Caco-2 (cell line): ENCODE data around the gene CPB2. TPM values are rescaled to one million over a fixed set of nuclear protein-coding genes. Genes with fewer than 3 reads are reported as not detected.

Source experiments
- BruUV-seq: library from RNA; stranded (reverse); fragments of 400-500 nt; replicated peaks from 2 replicates; lab custom pipeline; 2021; lab: Mats Ljungman, UMichigan
- CTCF ChIA-PET: fragments of 300-600 bp; sonication (Branson Sonifier 250); formaldehyde crosslinking; loops from one replicate; lab custom pipeline; 2022; ENCODE audit warnings: antibody characterized with exemption; lab: Charles Lee
- POLR2A ChIA-PET: fragments of 300-600 bp; sonication (Branson Sonifier 250); formaldehyde crosslinking; loops from one replicate; lab custom pipeline; 2022; ENCODE audit warnings: antibody characterized with exemption; lab: Charles Lee
- DNase-seq, 2 experiments: peaks; one replicate each; pipeline versions ENCODE4 v3.0.0 to v3.0.0-alpha.2; 2020 to 2022
- H3K27me3 ChIP-seq: replicated peaks from 2 replicates; pipeline ENCODE4 v1.6.0; 2011; ENCODE audit warnings: low read length; ENCODE audit not compliant: control insufficient read depth, insufficient read depth
- H3K36me3 ChIP-seq: 2 replicates; pipeline ENCODE4 v1.5.1; 2011; ENCODE audit warnings: low read length; ENCODE audit not compliant: control insufficient read depth, insufficient read depth
- H3K4me1 ChIP-seq: fragments of 250-450 bp; sonication (Bioruptor Pico); 2 replicates; pipeline ENCODE4 v1.5.1; 2020; ENCODE audit warnings: mild to moderate bottlenecking
- H3K4me3 ChIP-seq: 2 replicates; pipeline ENCODE4 v1.5.1; 2011; ENCODE audit warnings: low read depth, mild to moderate bottlenecking, control low read depth, low read length
- H3K9me3 ChIP-seq: fragments of 250-450 bp; sonication (Bioruptor Pico); 2 replicates; pipeline ENCODE4 v1.5.1; 2020; ENCODE audit warnings: mild to moderate bottlenecking, moderate library complexity
- H3K27ac Mint-ChIP-seq: one replicate; pipeline ENCODE4 v1.8.0; 2022; ENCODE audit warnings: mixed read lengths; ENCODE audit not compliant: unreplicated experiment
- H3K27me3 Mint-ChIP-seq: one replicate; pipeline ENCODE4 v1.8.0; 2022; ENCODE audit warnings: mixed read lengths; ENCODE audit not compliant: insufficient read depth, unreplicated experiment
- H3K36me3 Mint-ChIP-seq: one replicate; pipeline ENCODE4 v1.8.0; 2022; ENCODE audit warnings: mild to moderate bottlenecking, mixed read lengths; ENCODE audit not compliant: insufficient read depth, unreplicated experiment
- H3K4me1 Mint-ChIP-seq: one replicate; pipeline ENCODE4 v1.8.0; 2022; ENCODE audit warnings: low read depth, mixed read lengths; ENCODE audit not compliant: unreplicated experiment
- H3K4me3 Mint-ChIP-seq: one replicate; pipeline ENCODE4 v1.8.0; 2022; ENCODE audit warnings: mild to moderate bottlenecking, moderate library complexity, mixed read lengths; ENCODE audit not compliant: unreplicated experiment
- H3K9me3 Mint-ChIP-seq: one replicate; pipeline ENCODE4 v1.8.0; 2022; ENCODE audit warnings: mixed read lengths; ENCODE audit not compliant: unreplicated experiment
- CTCF ChIP-seq, 2 experiments: fragments of 200-600 bp in 1 of 2; IDR thresholded peaks; 1 replicate in 1 of 2; 2 replicates in 1 of 2; pipeline versions ENCODE4 v1.5.1 to v1.8.0; 2011 to 2022; ENCODE audit warnings: antibody characterized with exemption in 1 of 2, control low read depth in 1 of 2, inconsistent platforms in 1 of 2, low read depth in 1 of 2, low read length in 1 of 2, mild to moderate bottlenecking in 1 of 2, moderate library complexity in 1 of 2; ENCODE audit not compliant: insufficient read depth in 1 of 2, severe bottlenecking in 1 of 2, unreplicated experiment in 1 of 2
- intact Hi-C: fragments of 100-400 bp; cut with micrococcal nuclease; formaldehyde crosslinking; loops from one replicate; pipeline ENCODE4 v1.10.0; 2022; ENCODE audit not compliant: unreplicated experiment
- total RNA-seq: library from RNA; stranded (reverse); gene quantifications from 2 replicates; pipeline ENCODE4 v1.2.3, GENCODE V29; 2022

The CPB2 gene
- total RNA-seq, 1 experiment from 2014 or later = 0.18 TPM

- POLR2A ChIA-PET = no interaction called here
- Mint-ChIP-seq H3K4me1 (no peaks in the 10 kb centered on the region), H3K9me3 (no peaks in the 10 kb centered on the region), H3K27me3 (peaks cover 20% of the 10 kb centered on the region), H3K27ac (no peak overlapping the region), H3K36me3 (no peaks in the 10 kb centered on the region), H3K4me3 (no peak overlapping the region)
- Histone ChIP-seq H3K9me3 (no peaks in the 10 kb centered on the region), H3K4me1 (no peaks in the 10 kb centered on the region), H3K4me3 (no peak overlapping the region), H3K36me3 (no peaks in the 10 kb centered on the region), H3K27me3 (no peaks in the 10 kb centered on the region)
- CTCF ChIA-PET = no interaction called here
- intact Hi-C loops = no loop called here
- no peak for DNase-seq
- no peak for TF ChIP-seq CTCF (IDR thresholded peaks at IDR 0.05; ENCODE audit: insufficient read depth in 1 of 2, low read depth in 1 of 2, low read length in 1 of 2, severe bottlenecking in 1 of 2, unreplicated experiment in 1 of 2)
- BruUV-seq = no TSS peak
Measured at GRCh38 chr13:46113596-46113995, 8.8 kb upstream of the CPB2 start.

GRCh38 chr13:46111151-46111550, 6.3 kb upstream of the CPB2 start:
- Histone ChIP-seq H3K4me1 (no peaks in the 10 kb centered on the region), H3K27me3 (no peaks in the 10 kb centered on the region), H3K4me3 (no peak overlapping the region), H3K36me3 (no peaks in the 10 kb centered on the region), H3K9me3 (no peaks in the 10 kb centered on the region)
- no peak for TF ChIP-seq CTCF (IDR thresholded peaks at IDR 0.05; ENCODE audit: insufficient read depth in 1 of 2, low read depth in 1 of 2, low read length in 1 of 2, severe bottlenecking in 1 of 2, unreplicated experiment in 1 of 2)
- intact Hi-C loops = no loop called here
- DNase-seq = no peak
- Mint-ChIP-seq H3K27ac (no peak overlapping the region), H3K9me3 (no peaks in the 10 kb centered on the region), H3K27me3 (peaks cover 17% of the 10 kb centered on the region), H3K4me3 (no peak overlapping the region), H3K4me1 (no peaks in the 10 kb centered on the region), H3K36me3 (no peaks in the 10 kb centered on the region)
- ChIA-PET POLR2A (no interaction called here), CTCF (no interaction called here)
- BruUV-seq = no TSS peak

GRCh38 chr13:46109451-46109850, 4.6 kb upstream of the CPB2 start:
- H3K27me3 Mint-ChIP-seq = peaks cover 16% of the 10 kb centered on the region
- no TSS peak for BruUV-seq

More at GRCh38 chr13:46109451-46109850, 4.6 kb upstream of the CPB2 start:
- Histone ChIP-seq H3K4me1 (peaks cover 8% of the 10 kb centered on the region; the same call in 1 of the 2 replicates), H3K27me3 (no peaks in the 10 kb centered on the region), H3K9me3 (no peaks in the 10 kb centered on the region), H3K36me3 (no peaks in the 10 kb centered on the region; the same call in 1 of the 2 replicates), H3K4me3 (no peak overlapping the region)
- TF ChIP-seq CTCF (IDR thresholded peaks at IDR 0.05; ENCODE audit: insufficient read depth in 1 of 2, low read depth in 1 of 2, low read length in 1 of 2, severe bottlenecking in 1 of 2, unreplicated experiment in 1 of 2) = no peak
- no peak overlapping the region for H3K4me3 Mint-ChIP-seq
- no peaks in the 10 kb centered on the region for H3K9me3 Mint-ChIP-seq
- ChIA-PET POLR2A (no interaction called here), CTCF (interaction anchor here (0.5 kb wide), 1 partner anchor 17 kb away, joined by 5 read pairs; no protein-coding TSS in a partner anchor)
- DNase-seq = no peak
- H3K36me3 Mint-ChIP-seq = no peaks in the 10 kb centered on the region
- H3K4me1 Mint-ChIP-seq = no peaks in the 10 kb centered on the region
- intact Hi-C loops = no loop called here
- no peak overlapping the region for H3K27ac Mint-ChIP-seq
